Activated CD4-positive, alpha-beta T cell treated with anti-CD3 and anti-CD28 coated beads, Interleukin-2, amount 10 ng/mL, durations not matched to agents 7 days and 5 days (primary cell): Measurements from ENCODE around the gene ACKR2. TPM values are rescaled to one million over a fixed set of nuclear protein-coding genes. Genes with fewer than 3 reads are reported as not detected.

Source experiments
- CTCF ChIA-PET: fragments of 350-600 bp; sonication (Branson Sonifier 250); formaldehyde crosslinking; loops from one replicate; lab custom pipeline; 2021; ENCODE audit warnings: antibody characterized with exemption; lab: Charles Lee
- POLR2A ChIA-PET: fragments of 350-600 bp; sonication (Branson Sonifier 250); formaldehyde crosslinking; loops from one replicate; lab custom pipeline; 2021; ENCODE audit warnings: antibody characterized with exemption; lab: Charles Lee
- DNase-seq: peaks from one replicate; pipeline ENCODE4 v3.0.0-alpha.2; 2020
- H3K27ac Mint-ChIP-seq: one replicate; pipeline ENCODE4 v1.8.0; 2021; ENCODE audit warnings: mild to moderate bottlenecking, moderate library complexity, mixed read lengths
- H3K27me3 Mint-ChIP-seq: one replicate; pipeline ENCODE4 v1.8.0; 2021; ENCODE audit warnings: mixed read lengths
- H3K36me3 Mint-ChIP-seq: one replicate; pipeline ENCODE4 v1.8.0; 2021; ENCODE audit warnings: low read depth, mixed read lengths
- H3K4me1 Mint-ChIP-seq: one replicate; pipeline ENCODE4 v1.8.0; 2021; ENCODE audit warnings: mixed read lengths
- H3K4me3 Mint-ChIP-seq: one replicate; pipeline ENCODE4 v1.8.0; 2021; ENCODE audit warnings: mild to moderate bottlenecking, moderate library complexity, mixed read lengths
- H3K9me3 Mint-ChIP-seq: one replicate; pipeline ENCODE4 v1.8.0; 2021; ENCODE audit warnings: mixed read lengths
- total RNA-seq, 2 experiments: library from RNA; stranded (reverse); gene quantifications; one replicate each; pipeline ENCODE4 v1.2.3, GENCODE V29; 2021

ACKR2 gene
- total RNA-seq, 2 experiments from 2014 or later = 0.40 to 0.73 TPM

DNA sequence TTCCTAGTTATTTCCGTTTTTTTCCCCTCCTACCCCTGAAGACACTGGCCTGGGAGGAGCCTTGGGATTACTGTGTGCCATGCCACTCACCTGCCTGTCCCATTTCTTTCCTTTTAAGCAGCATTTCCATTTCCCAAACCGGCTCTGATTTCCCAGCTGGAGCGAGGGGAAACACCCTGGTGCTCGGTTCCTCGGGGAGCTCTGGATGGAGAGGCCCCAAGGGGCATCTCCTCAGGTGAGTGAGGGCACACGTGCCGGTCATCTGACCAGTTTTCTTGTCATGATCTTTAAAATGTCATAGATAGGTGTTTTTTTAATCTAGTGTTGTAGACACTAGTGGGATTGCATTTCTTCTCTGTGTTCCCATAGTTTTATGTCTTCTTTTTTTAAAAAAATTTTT lies 99.4 kb downstream of the ACKR2 start:
- no peak for DNase-seq
- Mint-ChIP-seq H3K27ac (no peak overlapping the region), H3K9me3 (peaks cover 33% of the 10 kb centered on the region), H3K4me1 (peaks cover 10% of the 10 kb centered on the region), H3K4me3 (no peak overlapping the region), H3K36me3 (peaks cover 24% of the 10 kb centered on the region), H3K27me3 (peaks cover 34% of the 10 kb centered on the region)
- CTCF ChIA-PET = no interaction called here
- POLR2A ChIA-PET = no interaction called here

GRCh38 chr3:42911551-42911950 lies 102.3 kb downstream of the ACKR2 start:
- Mint-ChIP-seq H3K9me3 (peaks cover 38% of the 10 kb centered on the region), H3K36me3 (peaks cover 13% of the 10 kb centered on the region), H3K27ac (no peak overlapping the region), H3K4me3 (no peak overlapping the region), H3K27me3 (peaks cover 11% of the 10 kb centered on the region), H3K4me1 (peaks cover 2% of the 10 kb centered on the region)
- ChIA-PET CTCF (no interaction called here), POLR2A (no interaction called here)
- DNase-seq = no peak

DNA sequence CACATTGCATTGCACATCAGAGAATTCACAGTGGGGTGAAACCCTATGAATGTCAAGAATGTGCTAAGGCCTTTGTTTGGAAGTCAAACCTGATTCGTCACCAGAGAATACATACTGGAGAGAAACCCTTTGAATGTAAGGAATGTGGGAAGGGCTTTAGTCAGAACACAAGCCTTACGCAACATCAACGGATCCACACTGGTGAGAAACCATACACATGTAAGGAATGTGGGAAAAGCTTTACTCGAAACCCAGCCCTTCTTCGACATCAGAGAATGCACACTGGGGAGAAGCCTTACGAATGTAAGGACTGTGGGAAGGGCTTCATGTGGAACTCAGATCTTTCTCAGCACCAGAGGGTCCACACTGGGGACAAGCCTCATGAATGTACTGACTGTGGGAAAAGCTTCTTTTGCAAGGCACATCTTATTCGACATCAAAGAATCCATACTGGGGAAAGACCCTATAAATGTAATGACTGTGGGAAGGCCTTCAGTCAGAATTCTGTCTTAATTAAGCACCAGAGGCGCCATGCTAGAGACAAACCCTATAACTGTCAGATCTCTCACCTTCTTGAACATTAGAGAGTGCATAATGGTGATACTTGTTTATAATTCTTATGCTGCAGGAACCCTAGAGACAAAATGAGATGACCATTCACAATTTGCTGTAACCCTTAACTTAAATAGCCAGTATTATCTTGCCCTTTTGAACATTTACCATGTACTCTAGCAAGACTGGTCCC lies 105.7 kb downstream of the ACKR2 start:
- POLR2A ChIA-PET = no interaction called here
- CTCF ChIA-PET = no interaction called here
- Mint-ChIP-seq H3K27ac (no peak overlapping the region), H3K4me3 (no peak overlapping the region), H3K27me3 (no peaks in the 10 kb centered on the region), H3K9me3 (peaks cover 53% of the 10 kb centered on the region), H3K36me3 (peaks cover 6% of the 10 kb centered on the region), H3K4me1 (no peaks in the 10 kb centered on the region)
- no peak for DNase-seq

Other genes with a start within 250 kb of the ACKR2 start
- gene SEC22C, start 227.5 kb upstream of the ACKR2 start, total RNA-seq = 10 to 100 TPM; 56.0 to 58.9 TPM
- gene SS18L2, start 218.6 kb upstream of the ACKR2 start, total RNA-seq = 10 to 100 TPM; 48.9 to 63.6 TPM
- 100 to 1,000 TPM in 1 of 2 experiments, 10 to 100 TPM in 1; 96.4 to 106 TPM for gene NKTR, start 208.8 kb upstream of the ACKR2 start, total RNA-seq
- gene ZBTB47, start 155.7 kb upstream of the ACKR2 start, total RNA-seq = under 1 TPM; 0.21 to 0.22 TPM
- not detected for gene KLHL40, start 123.9 kb upstream of the ACKR2 start, total RNA-seq
- not detected for gene HHATL, start 106.6 kb upstream of the ACKR2 start, total RNA-seq
- gene CCDC13, start 36.2 kb upstream of the ACKR2 start, total RNA-seq = under 1 TPM; 0.60 to 0.65 TPM
- 10 to 100 TPM; 51.6 to 72.1 TPM for gene HIGD1A, start 5.0 kb upstream of the ACKR2 start, total RNA-seq
- gene CYP8B1, start 66.4 kb downstream of the ACKR2 start, total RNA-seq = not detected
- under 1 TPM; 0.22 to 0.25 TPM for gene ZNF662, start 96.7 kb downstream of the ACKR2 start, total RNA-seq
- gene GASK1A, start 169.9 kb downstream of the ACKR2 start, total RNA-seq = not detected